LoVo (cell line): Measurements from ENCODE around the gene ENDOV.
"Not testable (repeated sequence)": the region's sequence is repeated elsewhere in the genome, so short reads cannot be mapped to it uniquely, and the experiment has no call there.

Source experiments
- DNase-seq: peaks from one replicate; pipeline ENCODE4 v3.0.0-alpha.2; 2016; ENCODE audit warnings: low spot score

Gene ENDOV

GRCh38 chr17:80388601-80389000 is 26.4 kb upstream of the ENDOV start:
- no peak for DNase-seq

GRCh38 chr17:80389011-80389995 is 25.7 kb upstream of the ENDOV start:
- DNase-seq, result no peak

GRCh38 chr17:80393241-80393890 is 21.6 kb upstream of the ENDOV start:
- no peak for DNase-seq

GRCh38 chr17:80393961-80394360 is 21.0 kb upstream of the ENDOV start:
- DNase-seq, result no peak

- no peak for DNase-seq
Measured at GRCh38 chr17:80394629-80395216, 20.2 kb upstream of the ENDOV start.

- no peak for DNase-seq
Measured at GRCh38 chr17:80395402-80396151, 19.4 kb upstream of the ENDOV start.

GRCh38 chr17:80396157-80397033 is 18.6 kb upstream of the ENDOV start:
- DNase-seq, result no peak

GRCh38 chr17:80397034-80397387 is 18.0 kb upstream of the ENDOV start:
- no peak for DNase-seq

GRCh38 chr17:80397686-80398085 is 17.3 kb upstream of the ENDOV start:
- DNase-seq, result no peak

GRCh38 chr17:80401086-80401485 is 13.9 kb upstream of the ENDOV start:
- DNase-seq, result not testable (repeated sequence)

GRCh38 chr17:80402102-80402501 is 12.9 kb upstream of the ENDOV start:
- DNase-seq, result not testable (repeated sequence)

- no peak for DNase-seq
Measured at GRCh38 chr17:80402959-80403358, 12.0 kb upstream of the ENDOV start.

GRCh38 chr17:80406146-80406545 is 8.8 kb upstream of the ENDOV start:
- no peak for DNase-seq

- not testable (repeated sequence) for DNase-seq
Measured at GRCh38 chr17:80407917-80408316, 7.0 kb upstream of the ENDOV start.

- no peak for DNase-seq
Measured at GRCh38 chr17:80408872-80409271, 6.1 kb upstream of the ENDOV start.

GRCh38 chr17:80409626-80410025 is 5.3 kb upstream of the ENDOV start:
- no peak for DNase-seq

- not testable (repeated sequence) for DNase-seq
Measured at GRCh38 chr17:80410441-80411087, 4.4 kb upstream of the ENDOV start.

GRCh38 chr17:80413771-80414507 is 1.0 kb upstream of the ENDOV start:
- DNase-seq, result no peak

GRCh38 chr17:80414508-80414802 is 512 bp upstream of the ENDOV start:
- no peak for DNase-seq

- DNase-seq, result no peak
Measured at GRCh38 chr17:80415626-80416137, 715 bp downstream of the ENDOV start.
